Measurements from ENCODE around the gene TUSC2.
A peak's percentile ranks its signal among the peaks of the same experiment; 100 is the strongest.

Gene TUSC2

GRCh38 chr3:50327943-50328691, at the start of gene TUSC2:
Gene TUSC2 (minus strand): TSS chr3:50328223. CDS start chr3:50328099, 124 bp downstream.
- Mint-ChIP-seq H3K4me1 (ENCODE audit: low read depth) (peaks cover 20% of the 10 kb centered on the region), H3K4me3 (peak within 1 kb of the TSS; percentile 92), H3K27ac (peak within 1 kb of the TSS; percentile 88), H3K27me3 (ENCODE audit: low read depth) (no peaks in the 10 kb centered on the region), H3K9me3 (no peaks in the 10 kb centered on the region), H3K36me3 (ENCODE audit: low read depth) (peaks cover 22% of the 10 kb centered on the region)

- no peak overlapping the region for H3K4me3 Mint-ChIP-seq
- H3K27ac Mint-ChIP-seq = no peak overlapping the region
Observed at GRCh38 chr3:50375258-50375931, 47.4 kb upstream of the TUSC2 start.

GRCh38 chr3:50374363-50375257, 46.6 kb upstream of the TUSC2 start:
- no peaks in the 10 kb centered on the region for H3K27me3 Mint-ChIP-seq (ENCODE audit: low read depth)
- peaks cover 2% of the 10 kb centered on the region for H3K4me1 Mint-ChIP-seq (ENCODE audit: low read depth)
- no peak overlapping the region for H3K4me3 Mint-ChIP-seq
- H3K27ac Mint-ChIP-seq = no peak overlapping the region
- no peaks in the 10 kb centered on the region for H3K36me3 Mint-ChIP-seq (ENCODE audit: low read depth)
- no peaks in the 10 kb centered on the region for H3K9me3 Mint-ChIP-seq

More at GRCh38 chr3:50375258-50375931, 47.4 kb upstream of the TUSC2 start:
- H3K36me3 Mint-ChIP-seq (ENCODE audit: low read depth) = no peaks in the 10 kb centered on the region
- no peaks in the 10 kb centered on the region for H3K27me3 Mint-ChIP-seq (ENCODE audit: low read depth)
- no peaks in the 10 kb centered on the region for H3K9me3 Mint-ChIP-seq
- H3K4me1 Mint-ChIP-seq (ENCODE audit: low read depth) = peaks cover 2% of the 10 kb centered on the region

GRCh38 chr3:50373146-50374051, 45.4 kb upstream of the TUSC2 start:
- Mint-ChIP-seq H3K4me3 (no peak overlapping the region), H3K4me1 (ENCODE audit: low read depth) (peaks cover 4% of the 10 kb centered on the region), H3K27ac (no peak overlapping the region), H3K27me3 (ENCODE audit: low read depth) (no peaks in the 10 kb centered on the region), H3K36me3 (ENCODE audit: low read depth) (no peaks in the 10 kb centered on the region), H3K9me3 (no peaks in the 10 kb centered on the region)

GRCh38 chr3:50372349-50372748, 44.3 kb upstream of the TUSC2 start:
- no peak overlapping the region for H3K27ac Mint-ChIP-seq

GRCh38 chr3:50371133-50371685, 43.2 kb upstream of the TUSC2 start:
- Mint-ChIP-seq H3K4me3 (no peak overlapping the region), H3K9me3 (no peaks in the 10 kb centered on the region), H3K27me3 (ENCODE audit: low read depth) (no peaks in the 10 kb centered on the region), H3K4me1 (ENCODE audit: low read depth) (peaks cover 4% of the 10 kb centered on the region), H3K36me3 (ENCODE audit: low read depth) (no peaks in the 10 kb centered on the region), H3K27ac (no peak overlapping the region)

More at GRCh38 chr3:50372349-50372748, 44.3 kb upstream of the TUSC2 start:
- H3K36me3 Mint-ChIP-seq (ENCODE audit: low read depth) = no peaks in the 10 kb centered on the region
- no peaks in the 10 kb centered on the region for H3K27me3 Mint-ChIP-seq (ENCODE audit: low read depth)
- H3K4me3 Mint-ChIP-seq = no peak overlapping the region
- H3K4me1 Mint-ChIP-seq (ENCODE audit: low read depth) = peaks cover 4% of the 10 kb centered on the region
- no peaks in the 10 kb centered on the region for H3K9me3 Mint-ChIP-seq

GRCh38 chr3:50370594-50370993, 42.6 kb upstream of the TUSC2 start:
- Mint-ChIP-seq H3K27ac (no peak overlapping the region), H3K27me3 (ENCODE audit: low read depth) (no peaks in the 10 kb centered on the region), H3K4me1 (ENCODE audit: low read depth) (peaks cover 7% of the 10 kb centered on the region), H3K4me3 (no peak overlapping the region), H3K36me3 (ENCODE audit: low read depth) (no peaks in the 10 kb centered on the region), H3K9me3 (no peaks in the 10 kb centered on the region)

GRCh38 chr3:50369012-50369670, 41.1 kb upstream of the TUSC2 start:
- no peaks in the 10 kb centered on the region for H3K36me3 Mint-ChIP-seq (ENCODE audit: low read depth)
- peaks cover 10% of the 10 kb centered on the region for H3K4me1 Mint-ChIP-seq (ENCODE audit: low read depth)
- H3K27me3 Mint-ChIP-seq (ENCODE audit: low read depth) = no peaks in the 10 kb centered on the region
- no peaks in the 10 kb centered on the region for H3K9me3 Mint-ChIP-seq
- no peak overlapping the region for H3K27ac Mint-ChIP-seq
- H3K4me3 Mint-ChIP-seq = no peak overlapping the region

- no peaks in the 10 kb centered on the region for H3K9me3 Mint-ChIP-seq
- H3K27me3 Mint-ChIP-seq (ENCODE audit: low read depth) = no peaks in the 10 kb centered on the region
- peak overlapping the region; percentile 82 for H3K4me3 Mint-ChIP-seq
- peaks cover 8% of the 10 kb centered on the region for H3K4me1 Mint-ChIP-seq (ENCODE audit: low read depth)
- H3K36me3 Mint-ChIP-seq (ENCODE audit: low read depth) = peaks cover 2% of the 10 kb centered on the region
- H3K27ac Mint-ChIP-seq = peak overlapping the region; percentile 78
Observed at GRCh38 chr3:50365842-50366220, 37.8 kb upstream of the TUSC2 start.

- Mint-ChIP-seq H3K4me1 (ENCODE audit: low read depth) (peaks cover 8% of the 10 kb centered on the region), H3K9me3 (no peaks in the 10 kb centered on the region), H3K4me3 (peak overlapping the region; percentile 82), H3K27ac (peak overlapping the region; percentile 78), H3K36me3 (ENCODE audit: low read depth) (peaks cover 2% of the 10 kb centered on the region), H3K27me3 (ENCODE audit: low read depth) (no peaks in the 10 kb centered on the region)
Observed at GRCh38 chr3:50365080-50365841, 37.2 kb upstream of the TUSC2 start.

- Mint-ChIP-seq H3K27me3 (ENCODE audit: low read depth) (no peaks in the 10 kb centered on the region), H3K27ac (no peak overlapping the region), H3K4me3 (peak overlapping the region; percentile 65), H3K36me3 (ENCODE audit: low read depth) (peaks cover 2% of the 10 kb centered on the region), H3K9me3 (no peaks in the 10 kb centered on the region), H3K4me1 (ENCODE audit: low read depth) (peaks cover 12% of the 10 kb centered on the region)
Observed at GRCh38 chr3:50364573-50365079, 36.6 kb upstream of the TUSC2 start.

- no peaks in the 10 kb centered on the region for H3K9me3 Mint-ChIP-seq
- peaks cover 20% of the 10 kb centered on the region for H3K36me3 Mint-ChIP-seq (ENCODE audit: low read depth)
- H3K4me1 Mint-ChIP-seq (ENCODE audit: low read depth) = peaks cover 32% of the 10 kb centered on the region
- peak overlapping the region; percentile 92 for H3K27ac Mint-ChIP-seq
- peak overlapping the region; percentile 98 for H3K4me3 Mint-ChIP-seq
- no peaks in the 10 kb centered on the region for H3K27me3 Mint-ChIP-seq (ENCODE audit: low read depth)
Observed at GRCh38 chr3:50359760-50360110, 31.7 kb upstream of the TUSC2 start.
